ENCODE measurements around the gene TFIP11. TPM values are rescaled to one million over a fixed set of nuclear protein-coding genes. Genes with fewer than 3 reads are reported as not detected.

TFIP11 gene
- total and polyA plus RNA-seq, 9 of the 15 experiments (the other 6 are each of a cell fraction or from before 2014, with no cell fraction given) = 11.5 to 38.1 (median 25.2) TPM

- TF ChIP-seq MGA (IDR thresholded peaks at IDR 0.05) (no peak), PURB (CRISPR knock-in tag; IDR thresholded peaks at IDR 0.05; ENCODE audit: low read depth) (no peak), HNRNPH1 (optimal IDR thresholded peaks at IDR 0.05; ENCODE audit: low read depth, low read length) (no peak), POLR2B (IDR thresholded peaks at IDR 0.05; ENCODE audit: low read depth, partially characterized antibody) (no peak), KLF10 (CRISPR knock-in tag; IDR thresholded peaks at IDR 0.05) (no peak), ESRRA (IDR thresholded peaks at IDR 0.05; ENCODE audit: borderline replicate concordance, low read depth) (no peak), PTBP1 (IDR thresholded peaks at IDR 0.05; ENCODE audit: low read depth, low read length) (no peak), SNAPC5 (CRISPR knock-in tag; IDR thresholded peaks at IDR 0.05) (no peak), E2F4 (CRISPR knock-in tag; IDR thresholded peaks at IDR 0.05; ENCODE audit: low read depth) (no peak), FOXO4 (CRISPR knock-in tag; IDR thresholded peaks at IDR 0.05) (no peak), THAP7 (CRISPR knock-in tag; IDR thresholded peaks at IDR 0.05) (no peak), SMARCE1 (IDR thresholded peaks at IDR 0.05) (no peak), C11orf30 (IDR thresholded peaks at IDR 0.05; ENCODE audit: low read depth) (no peak)
Measured at GRCh38 chr22:26540119-26540518, 27.8 kb upstream of the TFIP11 start (continued).
